ENCODE measurements around the gene KRTAP4-1.
"Not testable (repeated sequence)": the region's sequence is repeated elsewhere in the genome, so short reads cannot be mapped to it uniquely, and the experiment has no call there.

Gene KRTAP4-1

DNA sequence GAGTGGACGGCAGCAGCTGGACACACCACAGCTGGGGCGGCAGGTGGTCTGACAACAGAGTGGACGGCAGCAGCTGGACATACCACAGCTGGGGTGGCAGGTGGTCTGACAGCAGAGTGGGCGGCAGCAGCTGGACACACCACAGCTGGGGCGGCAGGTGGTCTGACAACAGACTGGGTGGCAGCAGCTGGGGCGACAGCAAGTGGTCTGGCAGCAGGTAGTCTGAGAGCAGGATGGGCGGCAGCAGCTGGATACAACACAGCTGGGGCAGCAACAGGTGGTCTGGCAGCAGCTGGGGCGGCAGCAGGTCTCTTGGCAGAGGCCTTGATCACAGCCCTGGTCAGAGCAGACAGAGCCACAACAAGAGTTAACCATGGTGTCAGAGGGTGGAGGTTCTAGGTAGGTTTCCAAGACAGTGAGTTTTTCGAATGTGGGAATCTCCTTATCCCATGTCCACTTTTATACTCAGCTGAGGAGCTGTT is at the start of gene KRTAP4-1:
Gene KRTAP4-1, minus strand, starts transcription at position 432 of the 482 bp plus-strand sequence. Its CDS starts 57 bp downstream, at position 375.
- no peak for DNase-seq

DNA sequence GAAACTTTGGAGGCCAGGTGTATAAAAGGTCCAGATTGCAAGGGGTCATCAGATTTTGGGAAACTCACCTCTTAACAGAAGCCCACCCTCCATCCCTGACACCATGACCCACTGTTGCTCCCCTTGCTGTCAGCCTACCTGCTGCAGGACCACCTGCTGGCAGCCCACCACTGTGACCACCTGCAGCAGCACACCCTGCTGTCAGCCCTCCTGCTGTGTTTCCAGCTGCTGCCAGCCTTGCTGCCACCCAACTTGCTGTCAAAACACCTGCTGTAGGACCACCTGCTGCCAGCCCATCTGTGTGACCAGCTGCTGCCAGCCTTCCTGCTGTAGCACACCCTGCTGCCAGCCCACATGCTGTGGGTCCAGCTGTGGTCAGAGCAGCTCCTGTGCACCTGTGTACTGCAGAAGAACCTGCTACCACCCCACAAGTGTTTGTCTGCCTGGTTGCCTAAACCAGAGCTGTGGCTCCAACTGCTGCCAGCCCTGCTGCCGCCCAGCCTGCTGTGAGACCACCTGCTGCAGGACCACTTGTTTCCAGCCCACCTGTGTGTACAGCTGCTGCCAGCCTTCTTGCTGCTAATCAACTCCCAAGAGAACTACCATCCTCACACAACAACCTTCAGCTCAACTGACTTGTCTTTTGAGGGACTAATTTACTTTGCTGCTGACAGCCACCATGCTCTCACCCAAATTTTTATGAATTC is 47.8 kb upstream of the KRTAP4-1 start, which contains the start of gene KRTAP9-3:
Gene KRTAP9-3, plus strand, starts transcription at position 51 of the 707 bp plus-strand sequence. Its CDS starts 53 bp downstream, at position 104.
- not testable (repeated sequence) for DNase-seq

DNA sequence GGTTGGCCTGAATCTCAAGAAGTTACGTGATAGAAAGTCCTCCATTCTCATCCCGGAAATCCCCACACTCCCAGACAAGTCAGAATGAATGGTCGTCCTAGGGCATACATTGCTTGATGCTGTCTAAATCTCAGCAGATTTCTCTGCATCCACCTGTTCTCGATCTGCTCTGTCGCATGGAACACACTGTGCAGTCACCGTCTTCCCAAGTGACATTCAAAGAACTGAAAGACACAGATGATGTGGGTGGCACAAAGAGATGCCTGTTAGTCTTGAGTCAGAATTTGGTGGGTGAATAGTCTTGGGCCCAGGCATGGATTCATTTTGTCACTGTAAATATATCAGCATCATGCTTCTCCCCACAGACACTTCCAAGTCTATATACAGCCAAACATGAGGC is 47.0 kb upstream of the KRTAP4-1 start:
- no peak for DNase-seq

- no peak for DNase-seq
Observed at GRCh38 chr17:41230094-41230493, 45.4 kb upstream of the KRTAP4-1 start.

- DNase-seq: not testable (repeated sequence)
Observed at GRCh38 chr17:41226598-41227095, 41.9 kb upstream of the KRTAP4-1 start, which contains the start of gene KRTAP9-2. Gene KRTAP9-2, plus strand, starts transcription at chr17:41226648. Its CDS starts 7 bp downstream, at chr17:41226655.

DNA sequence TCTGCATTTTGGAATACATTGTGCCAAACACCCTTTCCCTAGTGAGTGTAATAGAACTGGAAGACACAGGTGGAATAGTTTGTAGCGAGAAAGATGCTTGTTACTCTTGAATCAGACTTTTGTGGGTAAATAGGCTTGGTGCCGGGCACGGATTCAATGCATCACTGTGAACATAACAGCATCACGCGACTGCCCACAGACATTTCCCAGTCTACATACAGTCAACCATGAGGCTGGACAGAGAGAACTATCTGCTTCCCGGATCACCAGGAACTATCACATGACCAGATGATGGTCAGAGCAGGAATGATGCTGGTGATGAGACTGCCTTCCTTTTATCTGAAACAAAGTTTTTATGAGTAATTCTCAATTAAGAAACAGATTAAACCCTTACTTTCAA is 41.3 kb upstream of the KRTAP4-1 start:
- DNase-seq: no peak

DNA sequence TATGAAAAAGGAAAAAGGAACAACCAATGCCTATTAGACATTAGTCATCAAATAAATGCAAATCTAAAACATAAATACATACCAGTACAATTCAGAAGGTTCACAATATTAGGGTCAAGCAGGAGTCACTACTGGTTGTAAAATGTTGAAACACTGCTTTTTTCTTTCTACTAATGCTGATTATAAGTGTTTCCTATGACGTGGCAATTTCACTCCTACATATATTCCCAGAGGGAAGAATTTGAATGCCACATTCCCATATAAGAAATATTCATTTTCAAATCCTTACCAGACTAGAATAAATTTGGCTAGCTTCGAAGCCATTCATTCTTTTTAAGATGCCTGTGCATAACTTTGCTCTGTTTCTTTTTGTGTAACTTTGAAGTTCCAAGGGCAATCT is 39.1 kb upstream of the KRTAP4-1 start:
- DNase-seq: no peak

DNA sequence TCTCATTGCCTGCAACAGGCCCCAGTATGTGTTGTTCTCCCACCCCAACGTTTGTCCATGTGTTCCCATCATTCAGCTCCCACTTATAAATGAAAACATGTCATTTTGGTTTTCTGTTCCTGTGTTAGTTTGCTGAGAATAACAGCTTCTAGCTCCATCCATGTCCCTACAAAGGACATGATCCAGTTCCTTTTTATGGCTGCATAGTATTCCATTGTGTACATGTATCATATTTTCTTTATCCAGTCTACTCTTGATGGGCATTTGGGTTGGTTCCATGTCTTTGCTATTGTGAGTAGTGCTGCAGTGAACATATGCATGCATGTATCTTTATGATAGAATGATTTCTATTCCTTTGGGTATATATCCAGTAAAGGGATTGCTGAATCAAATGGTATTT is 31.0 kb upstream of the KRTAP4-1 start:
- no peak for DNase-seq

DNA sequence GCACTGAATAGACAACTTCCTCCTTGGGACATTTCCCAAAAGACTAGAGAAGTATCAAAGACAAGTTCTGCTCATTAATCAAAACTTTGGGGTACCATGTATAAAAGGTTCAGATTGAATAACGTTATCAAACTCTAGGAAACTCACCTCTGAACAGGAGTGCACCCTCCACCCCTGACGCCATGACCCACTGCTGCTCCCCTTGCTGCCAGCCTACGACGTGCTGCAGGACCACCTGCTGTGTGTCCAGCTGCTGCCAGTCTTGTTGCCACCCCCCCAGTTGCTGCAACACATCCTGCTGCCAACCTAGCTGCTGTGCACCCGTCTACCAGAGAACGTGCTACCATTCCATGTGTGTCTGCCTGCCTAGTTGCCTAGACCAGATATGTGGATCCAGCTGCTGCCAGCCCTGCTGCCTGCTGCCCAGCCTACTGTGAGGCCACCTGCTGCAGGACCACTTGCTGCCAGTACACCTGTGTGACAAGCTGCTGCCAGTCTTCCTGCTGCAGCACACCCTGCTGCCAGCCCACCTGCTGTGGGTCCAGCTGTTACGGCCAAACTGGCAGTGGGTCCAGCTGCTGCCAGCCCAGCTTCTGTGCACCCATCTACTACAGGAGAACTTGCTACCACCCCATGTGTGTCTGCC is 27.9 kb upstream of the KRTAP4-1 start:
- DNase-seq: no peak

DNA sequence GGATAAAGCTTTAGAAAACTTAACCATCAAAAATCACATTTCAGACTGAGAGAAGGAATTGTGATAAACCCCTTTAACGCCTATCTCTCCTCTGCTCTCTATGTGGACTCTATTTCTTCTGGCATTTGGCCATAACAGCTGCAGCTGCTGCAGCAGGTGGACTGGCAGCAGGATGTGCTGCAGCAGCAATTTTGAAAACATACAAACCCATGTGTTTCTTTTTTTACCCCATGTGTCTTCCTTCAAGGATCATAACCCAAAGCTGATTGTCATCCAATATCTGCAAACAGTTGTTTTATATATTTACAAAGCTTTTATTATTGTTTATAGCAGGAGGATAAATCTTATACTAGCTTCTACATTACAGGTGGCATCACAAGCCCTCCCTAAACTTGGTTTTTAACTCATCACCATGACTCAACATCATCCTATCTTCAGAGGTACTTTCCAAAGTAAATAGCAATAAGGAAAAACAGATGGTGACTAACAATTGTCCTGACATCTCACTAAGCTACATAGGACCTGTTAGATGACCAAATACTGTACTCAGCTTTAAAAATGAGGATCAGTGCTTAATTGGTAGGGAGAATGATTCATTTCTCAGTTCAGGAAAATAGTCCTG is 27.2 kb upstream of the KRTAP4-1 start:
- peak; percentile 39 for DNase-seq

DNA sequence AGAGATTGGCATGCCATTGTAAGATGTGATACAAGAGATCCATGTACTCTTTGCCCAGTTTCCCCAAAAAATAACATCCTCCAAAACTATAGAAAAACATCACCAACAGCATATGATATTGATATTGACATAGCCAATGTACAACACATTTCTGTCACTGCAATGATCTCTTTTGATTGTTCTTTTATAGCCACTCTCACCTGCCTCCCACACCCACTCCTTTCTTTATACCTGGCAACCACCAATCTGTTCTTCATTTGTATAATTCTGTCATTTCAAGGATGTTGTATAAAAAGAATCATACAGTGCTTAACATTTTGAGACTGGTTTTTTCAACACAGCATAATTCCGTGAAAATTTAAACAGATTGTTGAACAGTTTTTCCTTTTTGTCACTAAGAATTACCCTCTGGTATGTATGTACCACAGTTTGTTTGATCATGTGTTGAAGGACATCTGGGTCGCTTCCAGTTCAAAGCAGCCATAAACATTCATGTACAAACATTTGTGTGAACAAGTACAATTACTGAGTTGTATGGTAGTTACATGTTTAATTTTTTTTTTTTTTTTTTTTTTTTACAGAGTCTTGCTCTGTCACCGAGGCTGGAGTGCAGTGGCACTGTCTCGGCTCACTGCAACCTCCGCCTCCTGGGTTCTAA is 14.8 kb upstream of the KRTAP4-1 start:
- DNase-seq: no peak

GRCh38 chr17:41196068-41196467 is 11.4 kb upstream of the KRTAP4-1 start:
- DNase-seq: no peak

DNA sequence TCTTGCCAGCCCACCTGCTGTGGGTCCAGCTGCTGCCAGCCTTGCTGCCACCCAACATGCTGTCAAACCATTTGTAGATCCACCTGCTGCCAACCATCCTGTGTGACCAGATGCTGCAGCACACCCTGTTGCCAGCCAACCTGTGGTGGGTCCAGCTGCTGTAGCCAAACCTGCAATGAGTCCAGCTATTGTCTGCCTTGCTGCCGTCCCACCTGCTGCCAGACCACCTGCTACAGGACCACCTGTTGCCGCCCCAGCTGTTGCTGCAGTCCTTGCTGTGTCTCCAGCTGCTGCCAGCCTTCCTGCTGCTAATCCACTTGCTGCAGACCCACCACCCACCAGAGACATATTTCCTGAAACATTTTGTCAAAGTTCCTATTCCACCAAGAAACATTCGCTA is 5.6 kb upstream of the KRTAP4-1 start:
- no peak for DNase-seq

DNA sequence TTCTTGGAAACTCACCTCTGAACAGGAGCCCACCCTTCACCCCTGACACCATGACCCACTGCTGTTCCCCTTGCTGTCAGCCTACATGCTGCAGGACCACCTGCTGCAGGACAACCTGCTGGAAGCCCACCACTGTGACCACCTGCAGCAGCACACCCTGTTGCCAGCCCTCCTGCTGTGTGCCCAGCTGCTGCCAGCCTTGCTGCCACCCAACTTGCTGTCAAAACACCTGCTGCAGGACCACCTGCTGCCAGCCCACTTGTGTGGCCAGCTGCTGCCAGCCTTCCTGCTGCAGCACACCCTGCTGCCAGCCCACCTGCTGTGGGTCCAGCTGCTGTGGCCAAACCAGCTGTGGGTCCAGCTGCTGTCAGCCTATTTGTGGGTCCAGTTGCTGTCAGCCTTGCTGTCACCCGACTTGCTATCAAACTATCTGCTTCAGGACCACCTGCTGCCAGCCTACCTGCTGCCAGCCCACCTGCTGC is 5.2 kb upstream of the KRTAP4-1 start, which contains the start of gene KRTAP9-1:
Gene KRTAP9-1, plus strand, starts transcription at position 51 of the 482 bp plus-strand sequence. Its CDS starts 0 bp downstream, at position 51.
- not testable (repeated sequence) for DNase-seq

DNA sequence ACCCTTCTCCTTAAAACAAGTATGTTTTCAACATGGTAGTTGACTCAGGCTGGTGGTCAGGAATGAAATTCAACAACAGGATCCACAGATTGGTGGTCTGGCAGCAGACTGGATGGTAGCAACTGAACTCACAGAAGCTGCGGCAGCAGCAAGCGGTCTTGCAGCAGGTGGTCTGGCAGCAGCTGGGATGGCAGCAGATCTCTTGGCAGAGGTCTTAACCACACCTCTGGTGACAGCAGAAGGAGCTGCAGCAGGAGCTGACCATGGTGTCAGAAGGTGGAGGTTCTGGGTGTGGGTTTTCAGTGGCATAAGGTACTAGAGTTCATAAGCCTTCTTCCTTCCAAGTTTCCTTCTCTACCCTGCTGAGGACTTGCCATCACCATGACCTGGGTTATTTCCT is 2.2 kb upstream of the KRTAP4-1 start:
- DNase-seq: no peak

- DNase-seq: no peak
Observed at GRCh38 chr17:41185001-41185400, 290 bp upstream of the KRTAP4-1 start.

DNA sequence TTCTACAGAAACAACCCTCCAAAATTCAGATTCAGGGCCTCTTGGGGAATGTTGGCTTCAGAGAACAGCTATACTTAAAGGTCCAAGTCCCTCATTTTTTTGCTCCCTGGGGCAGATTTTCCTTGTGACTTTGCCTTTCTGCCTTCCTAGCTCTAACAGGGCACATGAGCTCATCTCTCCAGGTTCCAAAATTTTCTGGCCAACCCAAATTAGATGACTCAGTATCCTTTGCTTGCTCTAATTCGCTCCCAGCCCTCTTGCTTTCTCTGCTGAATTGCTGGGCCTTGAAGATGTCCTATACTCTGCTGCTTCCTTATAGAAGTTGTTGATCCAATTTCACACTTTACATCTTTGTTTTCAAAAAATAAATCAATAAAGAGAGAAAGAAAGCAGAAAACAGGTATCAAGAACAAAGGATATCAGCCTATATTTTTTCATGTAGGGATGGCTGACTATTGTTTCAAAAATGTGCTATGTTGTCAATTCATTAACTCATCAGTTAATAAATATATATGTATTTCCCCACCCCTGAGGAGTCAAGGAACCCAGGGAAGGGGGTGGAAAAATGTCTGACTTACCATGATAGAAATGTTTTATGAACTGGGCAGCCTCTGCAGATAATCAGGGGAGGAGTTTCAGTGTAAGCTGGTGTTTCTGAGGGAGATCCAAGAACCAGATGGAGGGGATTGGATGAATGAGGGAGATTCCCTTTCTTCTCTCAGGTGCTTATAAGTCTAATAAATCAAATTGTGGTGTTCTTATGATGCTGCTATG is 5.7 kb downstream of the KRTAP4-1 start:
- DNase-seq: no peak

DNA sequence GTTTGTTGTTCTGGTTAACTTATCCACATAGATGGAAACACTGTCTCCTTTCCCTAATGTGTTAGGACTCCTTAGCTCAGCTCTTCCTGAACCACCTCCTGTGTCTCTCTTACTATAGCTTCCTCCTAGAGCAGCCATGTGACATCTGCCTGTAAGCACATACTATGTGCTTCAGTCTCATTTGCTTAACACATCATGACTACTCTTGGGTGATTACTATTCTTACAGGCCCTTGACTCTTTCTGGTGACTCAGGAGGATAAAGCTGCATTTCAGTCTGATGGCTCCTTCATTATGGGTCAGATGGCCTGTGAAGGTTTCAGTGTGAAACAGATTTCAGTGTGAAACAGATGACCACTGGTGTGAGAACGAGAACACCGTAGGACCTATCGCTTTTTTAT is 6.4 kb downstream of the KRTAP4-1 start:
- peak; percentile 3 for DNase-seq

DNA sequence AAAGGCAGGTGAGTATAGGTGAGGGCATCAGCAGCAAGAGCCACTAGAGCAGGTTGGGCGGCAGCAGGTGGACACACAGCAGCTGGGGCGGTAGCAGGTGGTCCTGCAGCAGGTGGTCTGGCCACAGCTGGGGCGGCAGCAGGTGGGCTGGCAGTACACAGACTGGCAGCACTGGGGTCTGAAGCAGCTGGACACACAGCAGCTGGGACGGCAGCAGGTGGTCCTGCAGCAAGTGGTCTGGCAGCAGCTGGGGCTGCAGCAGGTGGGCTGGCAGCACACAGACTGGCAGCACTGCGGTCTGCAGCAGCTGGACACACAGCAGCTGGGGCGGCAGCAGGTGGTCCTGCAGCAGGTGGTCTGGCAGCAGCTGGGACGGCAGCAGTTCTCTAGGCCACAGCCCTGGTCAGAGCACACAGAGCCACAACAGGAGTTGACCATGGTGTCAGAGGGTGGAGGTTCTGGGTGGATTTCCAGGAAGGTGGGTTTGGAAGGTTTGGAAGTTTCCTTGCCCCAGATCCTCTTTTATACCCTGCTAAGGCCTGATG is 6.9 kb downstream of the KRTAP4-1 start, which contains the start of gene KRTAP4-2:
Gene KRTAP4-2, minus strand, starts transcription at position 495 of the 545 bp plus-strand sequence. Its CDS starts 57 bp downstream, at position 438.
- DNase-seq: no peak

DNA sequence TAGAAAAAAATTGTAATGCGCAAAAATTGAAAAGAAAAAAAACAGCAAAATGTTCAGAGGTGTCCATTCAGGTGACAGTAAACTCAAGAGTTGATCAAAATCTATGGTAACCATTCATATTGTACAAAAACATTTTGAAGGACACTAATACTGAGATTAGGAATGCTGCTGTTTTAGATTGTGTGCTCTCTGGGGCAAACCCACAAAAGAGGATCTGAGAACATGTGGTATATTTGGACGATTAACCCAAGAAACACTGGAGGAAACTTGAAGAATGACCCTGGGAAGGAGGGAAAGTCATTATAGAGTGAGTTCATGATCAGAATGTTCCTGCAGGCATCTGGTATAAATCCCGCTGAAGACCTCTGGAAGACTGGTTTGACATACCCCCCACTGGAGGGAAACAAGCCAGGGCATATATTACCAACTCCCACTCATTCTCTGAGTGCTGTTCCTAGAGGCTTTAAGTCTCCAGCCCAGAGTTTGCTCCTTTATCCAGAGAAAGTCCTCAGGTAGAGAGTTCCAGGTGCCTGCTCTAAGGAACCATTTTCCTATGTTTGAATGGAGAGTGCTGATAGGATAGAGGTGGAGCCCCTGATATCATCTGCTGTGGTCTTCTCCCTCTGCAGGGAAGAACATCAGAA is 7.8 kb downstream of the KRTAP4-1 start:
- DNase-seq: no peak

DNA sequence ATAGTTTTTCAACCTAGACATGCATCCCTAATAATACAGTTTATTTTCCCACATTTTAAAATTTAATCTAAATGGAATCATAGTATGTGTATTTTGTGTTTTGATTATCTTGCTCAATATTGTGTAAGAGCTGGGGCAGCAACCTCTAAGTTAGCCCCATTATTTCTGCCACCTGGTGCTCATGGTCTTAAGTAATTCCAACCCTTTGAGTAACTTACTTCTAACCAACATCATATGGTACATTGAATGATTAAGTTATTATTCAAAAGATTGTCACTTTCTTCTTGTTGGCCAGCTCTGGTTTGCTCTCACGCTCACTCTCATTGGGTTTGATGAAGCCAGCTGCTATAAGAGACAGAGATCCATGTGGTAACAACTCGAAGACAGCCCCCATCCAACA is 12.8 kb downstream of the KRTAP4-1 start:
- no peak for DNase-seq

All from kidney glomerular epithelial cell (primary cell).